ENCODE results near the gene PPM1E.

The PPM1E gene

GRCh38 chr17:58991718-58992331 is 236.2 kb downstream of the PPM1E start:
- Histone ChIP-seq H3K27ac (ENCODE audit: low read depth, low read length) (no peak overlapping the region), H3K4me3 (ENCODE audit: insufficient read depth, low read length, poor library complexity, severe bottlenecking) (no peak overlapping the region)

GRCh38 chr17:58993311-58993710 is 237.7 kb downstream of the PPM1E start:
- Histone ChIP-seq H3K27ac (ENCODE audit: low read depth, low read length) (no peak overlapping the region), H3F3A (ENCODE audit: insufficient read depth) (no peaks in the 10 kb centered on the region; the same call in 1 of the 2 replicates), H2AFZ (ENCODE audit: low read depth, low read length, severe bottlenecking) (no peak overlapping the region), H3K4me3 (ENCODE audit: insufficient read depth, low read length, poor library complexity, severe bottlenecking) (no peak overlapping the region), H3K9me3 (ENCODE audit: insufficient read depth, low read length) (no peaks in the 10 kb centered on the region), H3K9me2 (replicated peaks; ENCODE audit: insufficient read depth, low read length) (no peaks in the 10 kb centered on the region), H4K20me1 (ENCODE audit: low read depth, low read length) (no peaks in the 10 kb centered on the region), H3K27me3 (ENCODE audit: low read length) (no peaks in the 10 kb centered on the region), H3K4me2 (ENCODE audit: low read depth, low read length, poor library complexity, severe bottlenecking) (no peak overlapping the region), H3K9ac (ENCODE audit: low read length) (no peak overlapping the region), H3K36me3 (ENCODE audit: low read length) (no peaks in the 10 kb centered on the region), H3K79me2 (ENCODE audit: insufficient read depth, low read length) (no peaks in the 10 kb centered on the region)
- TF ChIP-seq CTCF (IDR thresholded peaks at IDR 0.05; ENCODE audit: insufficient read depth, low read length, poor library complexity, severe bottlenecking) (no peak), EZH2phosphoT487 (conservative IDR thresholded peaks at IDR 0.05; ENCODE audit: low read length) (no peak)

More at GRCh38 chr17:58991718-58992331, 236.2 kb downstream of the PPM1E start:
- H3K9ac ChIP-seq (ENCODE audit: low read length): no peak overlapping the region
- no peaks in the 10 kb centered on the region for H3F3A ChIP-seq (ENCODE audit: insufficient read depth)
- no peak overlapping the region for H3K4me2 ChIP-seq (ENCODE audit: low read depth, low read length, poor library complexity, severe bottlenecking)
- H3K36me3 ChIP-seq (ENCODE audit: low read length): no peaks in the 10 kb centered on the region
- H3K79me2 ChIP-seq (ENCODE audit: insufficient read depth, low read length): no peaks in the 10 kb centered on the region
- no peak overlapping the region for H2AFZ ChIP-seq (ENCODE audit: low read depth, low read length, severe bottlenecking)
- TF ChIP-seq CTCF (IDR thresholded peaks at IDR 0.05; ENCODE audit: insufficient read depth, low read length, poor library complexity, severe bottlenecking): no peak
- no peak for TF ChIP-seq EZH2phosphoT487 (conservative IDR thresholded peaks at IDR 0.05; ENCODE audit: low read length)
- no peaks in the 10 kb centered on the region for H3K9me3 ChIP-seq (ENCODE audit: insufficient read depth, low read length)
- H3K27me3 ChIP-seq (ENCODE audit: low read length): no peaks in the 10 kb centered on the region
- H4K20me1 ChIP-seq (ENCODE audit: low read depth, low read length): no peaks in the 10 kb centered on the region
- no peaks in the 10 kb centered on the region for H3K9me2 ChIP-seq (replicated peaks; ENCODE audit: insufficient read depth, low read length)

GRCh38 chr17:58995247-58995940 is 239.7 kb downstream of the PPM1E start:
- Histone ChIP-seq H3K9me3 (ENCODE audit: insufficient read depth, low read length) (no peaks in the 10 kb centered on the region), H2AFZ (ENCODE audit: low read depth, low read length, severe bottlenecking) (no peak overlapping the region), H3F3A (ENCODE audit: insufficient read depth) (peaks cover 7% of the 10 kb centered on the region; the same call in 1 of the 2 replicates), H4K20me1 (ENCODE audit: low read depth, low read length) (no peaks in the 10 kb centered on the region), H3K36me3 (ENCODE audit: low read length) (peaks cover 13% of the 10 kb centered on the region; the same call in 1 of the 2 replicates), H3K27ac (ENCODE audit: low read depth, low read length) (no peak overlapping the region), H3K79me2 (ENCODE audit: insufficient read depth, low read length) (no peaks in the 10 kb centered on the region), H3K4me2 (ENCODE audit: low read depth, low read length, poor library complexity, severe bottlenecking) (no peak overlapping the region), H3K9ac (ENCODE audit: low read length) (no peak overlapping the region), H3K27me3 (ENCODE audit: low read length) (no peaks in the 10 kb centered on the region), H3K4me3 (ENCODE audit: insufficient read depth, low read length, poor library complexity, severe bottlenecking) (no peak overlapping the region), H3K9me2 (replicated peaks; ENCODE audit: insufficient read depth, low read length) (no peaks in the 10 kb centered on the region)
- no peak for TF ChIP-seq CTCF (IDR thresholded peaks at IDR 0.05; ENCODE audit: insufficient read depth, low read length, poor library complexity, severe bottlenecking)
- TF ChIP-seq EZH2phosphoT487 (conservative IDR thresholded peaks at IDR 0.05; ENCODE audit: low read length): no peak
